ENCODE data around the gene ACSM4. TPM values are rescaled to one million over a fixed set of nuclear protein-coding genes. Genes with fewer than 3 reads are reported as not detected.
"Not testable (repeated sequence)": the region's sequence is repeated elsewhere in the genome, so short reads cannot be mapped to it uniquely, and the experiment has no call there.

Gene ACSM4
- total and polyA plus RNA-seq, 4 donors = not detected

DNA sequence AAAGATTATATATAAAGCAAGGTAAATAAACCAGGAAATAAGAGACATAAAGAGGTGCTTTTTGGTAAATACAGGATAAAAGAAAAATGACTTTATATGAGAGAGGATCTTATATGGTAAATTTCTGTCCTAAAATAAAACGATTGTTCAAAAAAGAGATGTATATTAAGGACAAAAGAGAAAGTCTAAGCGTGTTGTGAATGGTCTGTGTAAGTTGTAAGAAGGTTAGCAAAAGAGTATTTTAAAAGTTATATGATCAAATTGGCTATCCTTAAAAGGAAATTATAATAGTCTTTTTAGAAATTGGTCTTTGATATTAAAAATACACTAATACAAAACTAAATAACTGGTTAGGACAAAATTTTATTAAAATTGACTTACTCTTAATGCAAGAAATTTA is 14.1 kb upstream of the ACSM4 start:
- no peaks in the 10 kb centered on the region for H3K36me3 ChIP-seq (ENCODE audit: control insufficient read depth in 4 of 4, insufficient read depth in 4 of 4, low read length in 4 of 4)
- 61 to 71% methylated on average over 2 of the region's 2 CpGs for WGBS, 2 donors
- ATAC-seq (ENCODE audit: insufficient read depth, low FRiP score) (no peak), DNase-seq (no peak)
- H3K27ac ChIP-seq (ENCODE audit: low read depth in 1 of 2, low read length in 1 of 2) = no peak overlapping the region
- no peak overlapping the region for H3K9ac ChIP-seq (ENCODE audit: insufficient read depth in 1 of 2, low read length in 2 of 2)
- no peak overlapping the region for H3K4me3 ChIP-seq
- TF ChIP-seq CTCF (IDR thresholded peaks at IDR 0.05; ENCODE audit: control extremely low read depth, extremely low read depth) = no peak
- H3K27me3 ChIP-seq (ENCODE audit: control insufficient read depth in 3 of 3, insufficient read depth in 3 of 3, low read length in 2 of 3) = no peaks in the 10 kb centered on the region
- peaks cover 0 to 2% (median 0%) of the 10 kb centered on the region in 4 donors for H3K9me3 ChIP-seq (ENCODE audit: control insufficient read depth in 4 of 4, insufficient read depth in 3 of 4, low read length in 3 of 4)
- H3K4me1 ChIP-seq (ENCODE audit: control insufficient read depth in 5 of 5, insufficient read depth in 5 of 5, low read length in 5 of 5) = no peaks in the 10 kb centered on the region

- not testable (repeated sequence) for H3K4me3 ChIP-seq; DNase-seq; H3K4me1 ChIP-seq (ENCODE audit: control insufficient read depth in 5 of 5, insufficient read depth in 5 of 5, low read length in 5 of 5); H3K9me3 ChIP-seq (ENCODE audit: control insufficient read depth in 4 of 4, insufficient read depth in 3 of 4, low read length in 3 of 4); H3K9ac ChIP-seq (ENCODE audit: insufficient read depth in 1 of 2, low read length in 2 of 2); H3K36me3 ChIP-seq (ENCODE audit: control insufficient read depth in 4 of 4, insufficient read depth in 4 of 4, low read length in 4 of 4); ATAC-seq (ENCODE audit: insufficient read depth, low FRiP score); H3K27me3 ChIP-seq (ENCODE audit: control insufficient read depth in 3 of 3, insufficient read depth in 3 of 3, low read length in 2 of 3); H3K27ac ChIP-seq (ENCODE audit: low read depth in 1 of 2, low read length in 1 of 2)
- WGBS, 2 donors = 26 to 58% methylated on average over 1 of the region's 1 CpG
Measured at GRCh38 chr12:7290588-7290987, 13.3 kb upstream of the ACSM4 start.

DNA sequence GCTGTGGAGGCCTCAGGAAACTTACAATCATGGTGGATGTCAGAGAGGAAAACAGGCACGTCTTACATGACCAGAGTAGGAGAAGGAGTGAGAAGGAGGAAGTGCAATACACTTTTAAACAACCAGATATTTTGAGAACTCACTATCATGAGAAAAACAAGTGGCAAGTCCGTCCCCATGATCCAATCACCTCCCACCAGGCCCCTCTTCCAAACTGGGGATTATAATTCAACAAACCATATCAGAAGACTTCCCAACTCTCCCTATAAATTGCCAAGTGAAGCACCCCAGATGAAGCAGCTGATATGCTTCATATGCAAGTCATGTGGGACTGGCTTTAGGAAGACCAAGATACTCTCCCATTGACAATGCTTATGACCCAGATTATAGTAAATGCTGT is 11.6 kb upstream of the ACSM4 start:
- TF ChIP-seq CTCF (IDR thresholded peaks at IDR 0.05; ENCODE audit: control extremely low read depth, extremely low read depth) = no peak
- Histone ChIP-seq H3K4me1 (ENCODE audit: control insufficient read depth in 5 of 5, insufficient read depth in 5 of 5, low read length in 5 of 5) (no peaks in the 10 kb centered on the region), H3K9ac (ENCODE audit: insufficient read depth in 1 of 2, low read length in 2 of 2) (no peak overlapping the region), H3K4me3 (no peak overlapping the region), H3K9me3 (ENCODE audit: control insufficient read depth in 4 of 4, insufficient read depth in 3 of 4, low read length in 3 of 4) (peaks cover 0 to 2% (median 0%) of the 10 kb centered on the region in 4 donors), H3K36me3 (ENCODE audit: control insufficient read depth in 4 of 4, insufficient read depth in 4 of 4, low read length in 4 of 4) (no peaks in the 10 kb centered on the region), H3K27me3 (ENCODE audit: control insufficient read depth in 3 of 3, insufficient read depth in 3 of 3, low read length in 2 of 3) (no peaks in the 10 kb centered on the region), H3K27ac (ENCODE audit: low read depth in 1 of 2, low read length in 1 of 2) (no peak overlapping the region)
- WGBS, 2 donors = 63 to 71% methylated on average over 2 of the region's 2 CpGs
- no peak for ATAC-seq (ENCODE audit: insufficient read depth, low FRiP score)
- no peak for DNase-seq

DNA sequence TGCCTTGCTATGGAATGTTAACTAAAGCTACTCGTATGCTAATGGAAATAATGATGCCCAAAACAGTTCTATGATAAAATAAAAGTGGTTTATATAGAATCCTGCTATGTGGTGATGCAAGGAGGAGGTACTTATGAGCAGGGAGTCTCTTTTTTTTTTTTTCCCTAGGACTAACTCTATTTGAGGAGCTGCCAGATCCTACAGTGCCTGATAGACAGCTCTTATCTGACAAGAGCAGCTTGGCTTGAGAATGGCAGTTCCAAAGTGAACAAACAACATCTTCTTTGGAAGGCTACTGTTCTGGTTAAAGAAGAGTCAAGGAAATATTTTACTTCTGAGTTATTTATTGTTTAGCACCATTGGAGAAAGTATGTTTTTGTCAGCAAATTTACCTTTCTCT is 10.2 kb upstream of the ACSM4 start:
- Histone ChIP-seq H3K27me3 (ENCODE audit: control insufficient read depth in 3 of 3, insufficient read depth in 3 of 3, low read length in 2 of 3) (no peaks in the 10 kb centered on the region), H3K9ac (ENCODE audit: insufficient read depth in 1 of 2, low read length in 2 of 2) (no peak overlapping the region), H3K4me3 (no peak overlapping the region), H3K27ac (ENCODE audit: low read depth in 1 of 2, low read length in 1 of 2) (no peak overlapping the region), H3K9me3 (ENCODE audit: control insufficient read depth in 4 of 4, insufficient read depth in 3 of 4, low read length in 3 of 4) (peaks cover 0 to 2% (median 0%) of the 10 kb centered on the region in 4 donors), H3K4me1 (ENCODE audit: control insufficient read depth in 5 of 5, insufficient read depth in 5 of 5, low read length in 5 of 5) (no peaks in the 10 kb centered on the region), H3K36me3 (ENCODE audit: control insufficient read depth in 4 of 4, insufficient read depth in 4 of 4, low read length in 4 of 4) (no peaks in the 10 kb centered on the region)
- 66 to 91% methylated on average over 1 of the region's 1 CpG for WGBS, 2 donors
- ATAC-seq (ENCODE audit: insufficient read depth, low FRiP score) (no peak), DNase-seq (no peak)
- no peak for TF ChIP-seq CTCF (IDR thresholded peaks at IDR 0.05; ENCODE audit: control extremely low read depth, extremely low read depth)
